Type B pancreatic cell (in vitro differentiated cells): Measurements from ENCODE around the gene MAPK12. TPM values are rescaled to one million over a fixed set of nuclear protein-coding genes. Genes with fewer than 3 reads are reported as not detected.

Experiments
- DNase-seq: peaks from one replicate; pipeline ENCODE4 v3.0.0; 2021; ENCODE audit warnings: mixed read lengths; ENCODE audit not compliant: unreplicated experiment; ENCODE audit errors: extremely low spot score
- H3K27ac Mint-ChIP-seq: 2 replicates; pipeline ENCODE4 v1.8.0; 2021; ENCODE audit warnings: mild to moderate bottlenecking, mixed read lengths
- H3K27me3 Mint-ChIP-seq: 2 replicates; pipeline ENCODE4 v1.8.0; 2021; ENCODE audit warnings: mixed read lengths
- H3K36me3 Mint-ChIP-seq: 2 replicates; pipeline ENCODE4 v1.8.0; 2021; ENCODE audit warnings: mixed read lengths
- H3K4me1 Mint-ChIP-seq: one replicate; pipeline ENCODE4 v1.8.0; 2021; ENCODE audit warnings: mixed read lengths; ENCODE audit not compliant: unreplicated experiment
- H3K4me3 Mint-ChIP-seq: 2 replicates; pipeline ENCODE4 v1.8.0; 2021; ENCODE audit warnings: mild to moderate bottlenecking, mixed read lengths
- H3K9me3 Mint-ChIP-seq: 2 replicates; pipeline ENCODE4 v1.8.0; 2021; ENCODE audit warnings: mixed read lengths
- total RNA-seq: library from RNA; stranded (reverse); gene quantifications from 2 replicates; pipeline ENCODE4 v1.2.1, GENCODE V29; 2021; ENCODE audit warnings: low replicate concordance
- TF ChIP-seq, protein P1 (sequence below): fragments of 200-600 bp; sonication (generic); conservative IDR thresholded peaks from 2 replicates; pipeline ENCODE4 v1.5.0; 2021; ENCODE audit warnings: antibody characterized with exemption, mild to moderate bottlenecking

MAPK12 gene
- total RNA-seq, 1 donor from 2014 or later: 31.3 TPM

DNA sequence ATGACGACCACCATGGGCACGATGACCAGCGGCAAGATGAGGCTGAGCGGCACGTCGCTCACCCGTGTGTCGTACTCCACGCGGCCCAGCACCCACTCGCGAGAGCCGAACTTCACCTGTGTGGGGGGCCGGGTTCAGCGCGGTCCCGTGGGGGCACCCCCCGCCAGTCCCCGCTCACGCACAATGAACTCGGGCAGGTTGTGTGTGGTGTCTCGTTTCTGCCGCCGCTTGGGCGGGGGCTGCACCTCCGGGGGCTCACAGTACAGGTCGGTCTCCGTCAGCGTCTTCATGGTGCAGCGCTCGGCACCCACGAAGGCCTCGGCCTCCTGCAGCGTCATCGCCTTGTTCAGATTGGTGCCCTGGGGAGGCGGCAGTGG lies 19.9 kb upstream of the MAPK12 start:
- H3K27me3 Mint-ChIP-seq: no peaks in the 10 kb centered on the region
- no peak overlapping the region for H3K27ac Mint-ChIP-seq
- TF ChIP-seq, protein P1, sequence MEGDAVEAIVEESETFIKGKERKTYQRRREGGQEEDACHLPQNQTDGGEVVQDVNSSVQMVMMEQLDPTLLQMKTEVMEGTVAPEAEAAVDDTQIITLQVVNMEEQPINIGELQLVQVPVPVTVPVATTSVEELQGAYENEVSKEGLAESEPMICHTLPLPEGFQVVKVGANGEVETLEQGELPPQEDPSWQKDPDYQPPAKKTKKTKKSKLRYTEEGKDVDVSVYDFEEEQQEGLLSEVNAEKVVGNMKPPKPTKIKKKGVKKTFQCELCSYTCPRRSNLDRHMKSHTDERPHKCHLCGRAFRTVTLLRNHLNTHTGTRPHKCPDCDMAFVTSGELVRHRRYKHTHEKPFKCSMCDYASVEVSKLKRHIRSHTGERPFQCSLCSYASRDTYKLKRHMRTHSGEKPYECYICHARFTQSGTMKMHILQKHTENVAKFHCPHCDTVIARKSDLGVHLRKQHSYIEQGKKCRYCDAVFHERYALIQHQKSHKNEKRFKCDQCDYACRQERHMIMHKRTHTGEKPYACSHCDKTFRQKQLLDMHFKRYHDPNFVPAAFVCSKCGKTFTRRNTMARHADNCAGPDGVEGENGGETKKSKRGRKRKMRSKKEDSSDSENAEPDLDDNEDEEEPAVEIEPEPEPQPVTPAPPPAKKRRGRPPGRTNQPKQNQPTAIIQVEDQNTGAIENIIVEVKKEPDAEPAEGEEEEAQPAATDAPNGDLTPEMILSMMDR: no peak
- no peaks in the 10 kb centered on the region for H3K4me1 Mint-ChIP-seq
- no peak overlapping the region for H3K4me3 Mint-ChIP-seq
- H3K36me3 Mint-ChIP-seq: no peaks in the 10 kb centered on the region
- DNase-seq: no peak
- no peaks in the 10 kb centered on the region for H3K9me3 Mint-ChIP-seq

DNA sequence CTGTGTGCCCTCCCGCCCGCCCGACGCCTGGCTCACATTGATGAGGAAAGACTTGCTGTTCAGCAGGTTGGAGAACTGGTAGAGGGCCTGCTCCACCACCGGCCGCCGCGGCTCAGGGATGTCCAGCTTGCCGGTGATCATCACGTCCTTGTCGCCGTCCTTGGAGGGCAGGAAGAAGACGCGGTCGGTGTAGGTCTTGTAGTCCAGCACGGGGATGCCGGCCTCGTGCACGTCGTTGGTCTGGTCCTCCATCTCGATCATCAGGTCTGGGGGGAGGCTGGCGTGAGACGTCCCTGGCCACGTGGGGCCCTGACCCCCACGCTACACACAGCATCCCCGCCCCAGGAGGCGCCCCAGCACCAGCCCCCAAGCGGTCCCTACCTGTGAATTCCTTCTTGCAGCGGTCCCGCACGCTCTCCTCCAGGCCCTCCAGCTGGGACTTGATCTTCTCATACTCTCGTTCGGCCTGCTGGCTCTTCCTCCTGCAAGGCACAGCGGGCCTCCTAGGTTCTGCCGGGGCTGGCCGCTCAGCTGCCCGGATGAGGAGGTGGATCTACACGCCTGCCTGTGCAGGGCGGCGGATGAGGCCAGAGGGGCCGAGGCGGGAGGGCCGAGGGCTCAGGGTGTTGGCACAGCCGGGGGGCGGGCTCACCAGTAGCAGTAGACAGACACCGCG lies 19.4 kb upstream of the MAPK12 start:
- no peaks in the 10 kb centered on the region for H3K9me3 Mint-ChIP-seq
- TF ChIP-seq, protein P1: no peak
- no peaks in the 10 kb centered on the region for H3K27me3 Mint-ChIP-seq
- DNase-seq: no peak
- H3K27ac Mint-ChIP-seq: no peak overlapping the region
- H3K4me1 Mint-ChIP-seq: no peaks in the 10 kb centered on the region
- H3K4me3 Mint-ChIP-seq: no peak overlapping the region
- no peaks in the 10 kb centered on the region for H3K36me3 Mint-ChIP-seq

DNA sequence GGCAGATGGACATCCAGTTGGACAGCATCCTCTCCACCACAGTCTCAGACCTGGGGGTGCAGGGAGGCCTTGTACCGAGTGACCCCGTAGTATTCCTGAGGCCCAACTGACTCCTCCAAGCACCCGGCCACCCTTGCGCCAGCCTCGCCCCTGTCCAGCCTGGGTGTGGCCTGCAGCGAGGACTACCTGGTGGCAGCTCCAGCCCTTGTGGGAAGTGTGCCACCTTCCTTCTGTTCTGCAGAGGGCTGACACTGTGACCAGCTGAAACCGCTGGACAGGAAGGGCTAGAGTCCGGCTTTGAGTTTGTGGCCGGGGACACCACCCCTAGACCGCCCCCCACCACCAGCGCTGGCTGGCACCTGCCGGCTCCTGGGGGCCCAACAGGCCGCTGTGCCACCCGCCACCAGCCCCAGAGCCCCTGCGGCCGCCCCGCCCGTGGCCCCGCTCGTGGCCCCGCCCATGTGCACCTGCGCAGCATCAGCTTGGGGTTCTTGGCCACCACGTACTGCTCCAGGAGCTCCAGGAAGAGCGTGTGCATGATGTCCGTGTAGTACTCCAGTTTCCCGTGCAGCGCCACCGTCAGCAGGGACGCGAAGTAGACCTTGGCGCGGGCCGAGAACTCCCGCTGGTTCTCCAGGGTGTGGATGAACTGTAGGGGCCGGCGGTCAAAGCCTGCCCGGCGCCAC lies 18.7 kb upstream of the MAPK12 start:
- no peaks in the 10 kb centered on the region for H3K9me3 Mint-ChIP-seq
- no peak overlapping the region for H3K4me3 Mint-ChIP-seq
- H3K36me3 Mint-ChIP-seq: no peaks in the 10 kb centered on the region

DNA sequence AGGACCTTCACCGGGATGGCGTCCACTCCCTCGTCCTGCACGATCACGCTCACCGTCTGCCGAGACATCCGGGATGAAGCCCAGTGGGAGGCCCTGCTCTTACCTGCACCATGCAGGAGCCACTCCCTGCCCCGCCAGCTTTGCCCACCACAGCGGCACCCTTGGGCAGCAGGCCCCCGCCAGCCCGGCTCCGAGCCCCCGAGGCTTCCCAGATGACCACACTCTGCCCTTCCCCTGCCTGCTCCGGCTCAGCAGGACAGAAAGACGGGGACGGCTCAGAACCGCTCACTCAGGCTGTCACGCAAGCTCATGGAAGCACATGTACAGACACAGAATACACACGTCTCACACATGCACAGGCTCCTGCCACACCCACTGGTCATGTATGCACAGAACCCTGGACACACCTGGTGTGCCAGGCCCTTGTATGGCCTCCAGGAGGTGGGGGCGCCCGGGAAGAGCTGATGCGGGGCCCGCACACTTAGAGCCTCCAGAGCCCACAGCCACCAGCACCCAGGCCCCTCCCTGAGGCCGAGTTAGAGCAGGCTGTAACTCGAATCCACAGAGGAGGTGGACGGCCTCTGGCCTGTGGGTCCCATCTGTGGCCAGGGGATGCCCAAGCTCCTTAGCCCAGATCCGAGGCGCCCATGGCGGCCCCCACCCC lies 17.6 kb upstream of the MAPK12 start:
- Mint-ChIP-seq H3K36me3 (peaks cover 1% of the 10 kb centered on the region), H3K27me3 (no peaks in the 10 kb centered on the region), H3K27ac (no peak overlapping the region), H3K4me3 (no peak overlapping the region), H3K4me1 (no peaks in the 10 kb centered on the region), H3K9me3 (no peaks in the 10 kb centered on the region)
- no peak for DNase-seq
- TF ChIP-seq, protein P1: no peak

More for the DNA sequence above, 18.7 kb upstream of the MAPK12 start:
- TF ChIP-seq, protein P1: no peak
- DNase-seq: no peak
- no peaks in the 10 kb centered on the region for H3K4me1 Mint-ChIP-seq
- H3K27ac Mint-ChIP-seq: no peak overlapping the region
- H3K27me3 Mint-ChIP-seq: no peaks in the 10 kb centered on the region

DNA sequence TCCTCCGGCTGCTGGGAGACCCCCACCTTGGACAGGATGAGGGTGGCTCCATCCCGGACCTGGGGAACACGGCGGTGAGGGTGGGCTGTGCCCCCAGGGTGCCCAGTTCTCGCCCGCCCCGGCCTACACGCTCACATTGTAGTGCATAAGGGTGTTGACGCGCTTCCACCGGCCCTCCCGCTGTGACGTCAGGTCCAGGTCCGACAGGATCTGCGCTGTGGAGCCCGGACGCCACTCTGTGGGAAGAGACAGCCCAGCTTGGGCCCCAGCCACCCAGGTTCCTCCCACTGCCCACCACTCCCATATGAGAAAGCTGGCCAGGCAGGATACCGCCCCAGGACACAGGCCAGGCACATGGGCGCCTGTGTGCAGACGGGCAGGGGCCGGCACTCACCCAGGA lies 17.0 kb upstream of the MAPK12 start:
- peaks cover 6% of the 10 kb centered on the region for H3K36me3 Mint-ChIP-seq
- H3K27me3 Mint-ChIP-seq: no peaks in the 10 kb centered on the region
- no peaks in the 10 kb centered on the region for H3K9me3 Mint-ChIP-seq
- no peak for DNase-seq
- H3K4me1 Mint-ChIP-seq: no peaks in the 10 kb centered on the region
- TF ChIP-seq, protein P1: no peak
- no peak overlapping the region for H3K4me3 Mint-ChIP-seq
- H3K27ac Mint-ChIP-seq: no peak overlapping the region
